Caki2 (cell line): ENCODE results near the gene SYCE3. TPM values are rescaled to one million over a fixed set of nuclear protein-coding genes. Genes with fewer than 3 reads are reported as not detected.

Experiments
- DNase-seq: peaks from one replicate; pipeline ENCODE4 v3.0.0-alpha.2; 2015; ENCODE audit warnings: low read depth
- in situ Hi-C: cut with HindIII; loops from 2 replicates; pipeline ENCODE4 v1.10.0; 2016; ENCODE audit warnings: low sequenced_read_pairs, low pct_unique_long_range_greater_than_20kb, mixed read lengths
- total RNA-seq: library from RNA; depleted of rRNA; stranded (reverse); fragments of >200 nt; shearing (Covaris generic); gene quantifications from 2 replicates; pipeline ENCODE4 v1.2.3, GENCODE V29; 2014; ENCODE audit warnings: low replicate concordance

The SYCE3 gene
- total RNA-seq, 1 experiment from 2014 or later, result not detected

DNA sequence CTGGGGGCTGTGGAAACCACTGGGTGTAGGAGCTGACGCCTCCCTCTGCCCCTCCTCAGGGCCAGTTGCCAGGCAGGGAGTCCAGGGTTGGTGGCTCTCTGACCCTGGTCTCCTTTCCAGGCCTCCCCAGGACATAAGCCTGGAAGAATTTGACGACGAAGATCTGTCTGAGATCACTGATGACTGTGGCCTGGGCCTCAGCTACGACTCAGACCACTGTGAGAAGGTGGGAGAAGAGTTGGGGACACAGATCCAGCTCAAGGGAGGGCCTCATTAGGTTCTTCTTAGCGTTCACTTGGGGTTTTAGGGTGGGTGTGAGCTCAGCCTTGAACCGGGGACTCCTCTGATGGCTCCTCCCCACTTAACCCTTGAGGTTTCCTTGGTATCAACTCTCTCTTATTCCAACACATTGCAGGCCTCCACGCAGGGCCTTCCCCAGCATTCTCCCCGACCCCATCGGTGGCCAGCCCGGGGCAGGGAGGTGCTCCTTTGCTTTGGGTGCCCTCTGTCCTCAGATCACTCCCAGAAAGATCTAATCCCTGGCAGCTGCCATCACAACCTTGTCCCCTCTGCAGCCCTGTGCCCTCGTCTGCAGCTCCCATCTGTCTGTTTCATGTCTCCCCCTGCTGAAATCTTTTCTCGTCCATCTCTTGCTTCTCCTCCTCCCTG lies 39.1 kb upstream of the SYCE3 start:
- in situ Hi-C loops, result no loop called here
- no peak for DNase-seq

DNA sequence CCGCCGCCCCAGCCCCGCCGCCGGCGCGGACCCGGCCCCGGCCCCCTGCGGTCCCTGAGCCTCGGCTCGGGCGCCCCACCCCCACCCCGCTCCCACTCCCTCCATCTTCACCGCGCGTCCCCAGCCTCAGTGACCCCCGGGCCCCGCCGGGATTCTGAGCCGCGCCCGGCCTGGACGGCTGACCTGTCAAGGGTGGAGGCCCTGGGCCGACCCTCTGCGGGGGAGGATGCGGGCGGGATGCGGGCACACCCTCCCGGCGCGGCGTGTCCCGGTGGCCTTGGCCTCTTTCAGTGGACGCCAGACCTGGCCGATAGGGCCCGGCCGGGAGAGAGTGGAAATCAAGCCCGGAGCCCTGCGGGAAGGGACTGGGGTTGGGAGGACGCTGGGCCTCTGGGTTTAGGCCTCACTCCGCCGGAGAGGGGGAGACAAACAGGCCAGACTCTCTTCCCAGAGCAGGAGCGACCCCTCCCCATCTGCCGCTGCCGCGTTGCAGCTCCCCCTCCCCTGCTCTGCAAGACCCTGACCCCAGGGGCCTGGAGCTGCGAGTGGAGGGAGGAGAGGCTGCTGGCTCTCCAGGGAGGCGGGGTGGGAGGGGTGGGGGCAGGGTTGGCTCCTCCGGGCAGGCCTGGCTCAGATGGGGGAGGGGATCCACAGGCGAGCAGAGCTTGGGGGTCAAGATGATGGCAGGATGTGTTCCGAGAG lies 38.4 kb upstream of the SYCE3 start:
- in situ Hi-C loops, result no loop called here
- no peak for DNase-seq

- DNase-seq, result no peak
- in situ Hi-C loops, result no loop called here
Measured at GRCh38 chr22:50600538-50600937, 37.8 kb upstream of the SYCE3 start, which contains the start of gene MAPK8IP2. Gene MAPK8IP2 (plus strand): TSS chr22:50600793. CDS start chr22:50600819, 26 bp downstream.

- peak; percentile 63 for DNase-seq
- in situ Hi-C loops, result no loop called here
Measured at GRCh38 chr22:50599816-50600455, 37.2 kb upstream of the SYCE3 start.

DNA sequence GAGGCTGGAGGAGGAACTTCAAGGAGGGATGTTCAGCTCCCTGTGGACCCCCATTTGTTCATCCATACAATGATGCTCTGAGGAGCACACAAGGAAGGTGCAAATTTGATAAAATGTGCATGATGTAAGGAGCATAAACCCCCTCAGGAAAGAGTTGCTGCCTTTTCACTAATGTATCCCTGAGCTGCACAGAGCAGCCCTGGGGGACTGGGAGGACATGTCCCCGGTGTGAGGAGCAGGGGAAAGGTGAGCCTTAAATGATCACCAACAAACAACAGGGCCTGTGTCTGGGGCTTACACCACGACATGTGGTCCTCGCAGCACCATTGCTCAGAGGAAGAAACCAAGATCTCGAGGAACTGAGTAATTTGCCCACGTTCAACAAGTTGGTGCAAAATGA lies 34.4 kb upstream of the SYCE3 start:
- no peak for DNase-seq
- in situ Hi-C loops, result no loop called here

GRCh38 chr22:50595189-50595588 lies 32.5 kb upstream of the SYCE3 start:
- in situ Hi-C loops, result no loop called here

GRCh38 chr22:50587407-50587806 lies 24.7 kb upstream of the SYCE3 start:
- in situ Hi-C loops, result no loop called here
- no peak for DNase-seq

More at GRCh38 chr22:50595189-50595588, 32.5 kb upstream of the SYCE3 start:
- DNase-seq, result no peak

DNA sequence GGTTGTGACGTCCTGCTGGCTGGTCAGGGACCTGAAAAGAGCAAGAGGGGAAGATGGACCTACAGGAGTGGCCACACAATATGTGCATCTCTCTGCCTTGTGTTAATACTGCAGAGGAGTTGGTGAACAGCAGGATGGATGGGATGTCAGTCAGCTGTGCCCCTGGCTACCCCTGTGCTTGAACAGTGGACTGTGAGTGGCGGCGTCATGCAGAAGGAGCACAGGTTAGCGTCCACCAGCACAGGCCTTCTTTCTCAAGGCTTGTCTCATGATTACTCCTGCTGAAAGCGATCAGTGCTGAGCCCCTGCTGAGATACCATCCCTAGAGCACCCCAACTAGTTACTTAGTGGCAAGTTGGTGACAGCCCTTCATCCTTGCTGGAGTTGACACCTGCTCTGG lies 23.7 kb upstream of the SYCE3 start:
- in situ Hi-C loops, result no loop called here
- DNase-seq, result no peak

DNA sequence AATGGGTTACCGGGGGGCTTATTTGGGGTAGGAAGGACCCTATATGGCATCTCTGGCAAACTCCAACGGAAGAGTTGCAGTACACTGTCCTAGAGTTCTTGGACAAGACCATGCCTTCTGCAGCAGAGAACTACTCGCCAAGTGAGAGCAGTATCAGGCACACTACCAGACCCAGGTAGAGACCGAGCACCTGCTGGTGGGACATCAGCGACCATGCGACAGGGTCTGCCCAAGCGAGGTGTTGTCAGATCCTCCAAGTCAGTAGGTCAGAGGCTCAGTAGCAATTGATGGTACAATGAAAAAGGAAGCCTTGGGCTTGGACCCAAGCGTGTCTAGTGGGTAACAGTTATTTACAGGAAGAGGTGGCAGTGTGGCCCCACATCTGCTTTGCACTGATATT lies 23.1 kb upstream of the SYCE3 start:
- no peak for DNase-seq
- in situ Hi-C loops, result no loop called here

- in situ Hi-C loops, result no loop called here
- DNase-seq, result no peak
Measured at GRCh38 chr22:50585238-50585637, 22.5 kb upstream of the SYCE3 start.

DNA sequence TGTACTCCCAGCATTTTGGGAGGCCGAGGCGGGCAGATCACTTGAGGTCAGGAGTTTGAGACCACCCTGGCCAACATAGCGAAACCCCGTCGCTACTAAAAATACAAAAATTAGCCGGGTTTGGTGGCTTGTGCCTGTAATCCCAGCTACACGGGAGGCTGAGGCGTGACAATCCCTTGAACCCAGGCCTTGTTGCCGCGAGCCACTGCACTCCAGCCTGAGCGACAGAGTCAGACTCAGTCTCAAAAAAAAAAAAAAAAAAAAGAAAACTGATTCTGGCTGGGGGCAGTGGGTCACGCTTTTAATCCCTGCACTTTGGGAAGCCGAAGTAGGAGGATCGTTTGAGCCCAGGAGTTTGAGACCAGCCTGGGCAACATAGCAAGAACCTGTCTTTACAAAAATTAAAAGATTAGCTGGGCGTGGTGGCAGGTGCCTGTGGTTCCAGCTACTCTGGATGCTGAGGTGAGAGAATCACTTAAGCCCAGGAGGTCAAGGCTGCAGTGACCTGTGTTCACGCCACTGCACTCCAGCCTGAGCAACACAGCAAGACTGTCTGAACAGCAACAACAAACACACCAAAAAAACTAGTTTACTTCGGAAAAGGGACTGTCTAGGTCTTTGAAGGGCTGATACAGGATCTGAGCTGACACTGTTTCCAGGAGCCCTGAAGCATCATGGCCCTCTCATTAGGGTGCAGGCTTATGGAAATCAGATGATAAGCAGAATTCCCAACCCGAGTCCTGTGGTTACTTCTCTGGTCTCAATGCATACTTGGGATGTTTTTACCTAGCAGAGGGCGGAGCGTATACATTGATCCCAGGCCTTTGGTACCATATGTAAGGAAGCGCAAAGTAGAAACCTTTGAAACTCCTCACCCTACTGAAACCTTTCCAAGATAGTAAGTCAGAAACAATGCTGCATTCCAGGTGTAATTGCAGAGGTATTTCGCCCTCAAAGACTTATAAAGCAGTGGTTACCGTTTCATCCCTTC lies 21.7 kb upstream of the SYCE3 start:
- DNase-seq, result no peak
- in situ Hi-C loops, result no loop called here

DNA sequence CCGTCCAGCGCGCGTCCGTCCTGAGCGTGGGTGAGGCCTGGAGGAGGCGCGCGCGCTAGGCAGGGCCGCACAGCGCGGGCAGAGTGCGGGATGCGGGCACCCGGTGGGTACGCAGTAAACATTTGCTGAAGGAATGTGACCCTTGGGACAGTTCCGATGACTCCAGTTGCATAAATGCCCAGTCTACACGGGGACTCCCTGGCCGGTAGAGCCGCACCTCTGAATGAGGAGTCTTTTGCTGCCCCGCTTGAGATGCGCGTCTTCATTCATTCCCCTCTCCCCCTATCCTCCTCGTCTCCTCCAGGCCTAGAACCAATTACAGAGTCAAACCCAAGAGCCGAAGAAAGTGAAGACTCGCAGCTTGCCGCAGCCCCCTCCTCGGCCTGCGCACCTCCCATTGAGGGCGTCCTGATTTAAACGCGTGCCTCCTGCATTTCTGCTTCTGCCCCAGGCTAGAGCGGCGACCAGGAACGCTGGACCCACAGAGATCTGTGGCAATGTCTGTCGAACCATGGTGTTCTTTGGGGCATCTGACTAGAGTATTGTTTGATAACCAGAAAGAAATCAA lies 20.7 kb upstream of the SYCE3 start:
- in situ Hi-C loops, result no loop called here

GRCh38 chr22:50582493-50583293 lies 20.0 kb upstream of the SYCE3 start, which contains the start of gene CHKB:
Gene CHKB (minus strand): TSS chr22:50582849. CDS start chr22:50582781, 68 bp downstream.
- in situ Hi-C loops, result no loop called here
- peak; percentile 99 for DNase-seq

More for the DNA sequence above, 20.7 kb upstream of the SYCE3 start:
- no peak for DNase-seq

GRCh38 chr22:50581950-50582492 lies 19.3 kb upstream of the SYCE3 start:
- in situ Hi-C loops, result no loop called here
- no peak for DNase-seq

DNA sequence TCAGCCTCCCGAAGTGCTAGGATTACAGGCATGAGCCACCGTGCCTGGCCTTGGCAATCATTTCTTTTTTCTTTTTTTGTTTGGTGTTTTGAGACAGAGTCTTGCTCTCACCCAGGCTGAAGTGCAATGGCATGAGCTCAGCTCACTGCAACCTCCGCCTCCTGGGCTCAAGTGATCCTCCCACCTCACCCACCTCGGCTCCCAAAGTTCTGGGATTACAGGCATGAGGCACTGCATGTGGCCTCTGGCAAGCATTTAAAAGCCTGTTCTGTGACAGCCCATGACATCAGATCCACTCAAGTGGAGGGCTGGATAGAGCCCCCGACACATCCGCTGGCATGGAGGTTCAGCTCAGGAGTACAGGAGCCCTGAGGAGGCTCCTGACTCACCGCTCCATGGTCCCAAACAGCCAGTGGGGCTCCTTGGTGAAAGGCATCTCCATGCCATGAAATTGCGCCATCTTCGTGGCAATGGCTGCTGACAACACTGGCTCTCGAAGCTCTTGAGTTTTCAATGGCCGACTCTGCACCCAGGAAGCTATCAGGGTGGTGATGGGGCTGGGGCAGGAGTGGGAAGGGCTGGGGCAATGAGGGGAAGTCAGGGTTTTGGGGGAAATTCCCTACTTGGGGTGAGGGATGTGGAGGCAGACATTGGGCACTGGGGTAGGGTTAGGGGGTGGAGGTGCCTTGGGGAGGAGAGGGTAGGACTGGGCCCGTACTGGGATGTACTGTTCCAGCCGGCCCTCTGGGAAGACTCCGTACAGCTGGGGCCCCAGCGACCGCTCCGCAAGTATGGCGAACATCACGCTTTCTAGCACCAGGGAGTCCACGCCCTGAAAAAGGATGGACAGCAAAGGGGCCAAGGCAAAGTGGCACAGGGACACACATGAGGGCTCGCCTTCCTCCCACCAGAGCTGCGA lies 18.6 kb upstream of the SYCE3 start:
- DNase-seq, result no peak
- in situ Hi-C loops, result no loop called here

DNA sequence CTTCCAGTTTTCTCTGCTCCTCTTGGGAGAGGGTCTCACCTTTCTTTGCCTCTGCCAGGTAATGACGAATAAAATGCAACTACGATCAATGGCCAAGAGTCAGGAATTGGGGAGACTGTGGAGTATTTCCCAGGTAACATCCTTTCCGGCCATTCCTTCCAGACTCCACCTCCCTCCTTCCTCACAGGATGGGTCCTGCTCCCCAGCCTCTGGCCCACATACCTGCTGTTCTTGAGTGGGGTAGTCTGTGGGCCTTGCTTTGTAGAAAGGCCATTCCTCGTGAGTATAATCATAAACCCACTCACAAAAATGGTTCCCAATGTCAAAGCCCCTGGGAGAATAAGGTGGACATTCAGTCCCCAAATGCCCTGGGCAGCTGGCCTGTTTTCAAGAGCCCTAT lies 17.0 kb upstream of the SYCE3 start:
- DNase-seq, result no peak
- in situ Hi-C loops, result no loop called here
